ENCODE data around the gene HIF3A.

DNA sequence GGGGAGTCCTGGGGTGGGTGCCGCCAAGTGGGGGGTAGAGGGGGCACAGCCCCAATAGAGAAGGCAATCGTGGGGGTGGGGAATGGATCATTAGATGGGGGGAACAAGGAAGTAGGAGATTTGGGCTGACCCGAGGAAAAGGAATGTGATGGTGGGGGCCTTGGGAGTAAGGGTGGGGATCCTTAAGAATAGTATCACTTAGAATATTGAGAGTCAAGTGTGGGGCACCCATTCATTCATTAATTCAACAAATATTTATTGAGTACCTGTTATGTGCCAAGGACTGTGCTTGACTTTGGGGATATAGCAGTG, 50.7 kb downstream of the HIF3A start:
- TF ChIP-seq, protein P1, sequence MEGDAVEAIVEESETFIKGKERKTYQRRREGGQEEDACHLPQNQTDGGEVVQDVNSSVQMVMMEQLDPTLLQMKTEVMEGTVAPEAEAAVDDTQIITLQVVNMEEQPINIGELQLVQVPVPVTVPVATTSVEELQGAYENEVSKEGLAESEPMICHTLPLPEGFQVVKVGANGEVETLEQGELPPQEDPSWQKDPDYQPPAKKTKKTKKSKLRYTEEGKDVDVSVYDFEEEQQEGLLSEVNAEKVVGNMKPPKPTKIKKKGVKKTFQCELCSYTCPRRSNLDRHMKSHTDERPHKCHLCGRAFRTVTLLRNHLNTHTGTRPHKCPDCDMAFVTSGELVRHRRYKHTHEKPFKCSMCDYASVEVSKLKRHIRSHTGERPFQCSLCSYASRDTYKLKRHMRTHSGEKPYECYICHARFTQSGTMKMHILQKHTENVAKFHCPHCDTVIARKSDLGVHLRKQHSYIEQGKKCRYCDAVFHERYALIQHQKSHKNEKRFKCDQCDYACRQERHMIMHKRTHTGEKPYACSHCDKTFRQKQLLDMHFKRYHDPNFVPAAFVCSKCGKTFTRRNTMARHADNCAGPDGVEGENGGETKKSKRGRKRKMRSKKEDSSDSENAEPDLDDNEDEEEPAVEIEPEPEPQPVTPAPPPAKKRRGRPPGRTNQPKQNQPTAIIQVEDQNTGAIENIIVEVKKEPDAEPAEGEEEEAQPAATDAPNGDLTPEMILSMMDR (IDR thresholded peaks at IDR 0.05), result no peak
- no peak for TF ChIP-seq POLR2AphosphoS5 (IDR thresholded peaks at IDR 0.05; ENCODE audit: low read depth, low read length)
